DND-41 (cell line): ENCODE results near the gene CXorf38.

Experiments
- EZH2 ChIP-seq: IDR thresholded peaks from 3 replicates; pipeline ENCODE4 v1.6.1; 2012; ENCODE audit warnings: borderline replicate concordance, low read depth, mild to moderate bottlenecking, moderate library complexity, low read length, inconsistent platforms; ENCODE audit not compliant: severe bottlenecking
- TF ChIP-seq, protein P1 (sequence below): IDR thresholded peaks from 2 replicates; pipeline ENCODE4 v1.5.1; 2012; ENCODE audit warnings: borderline replicate concordance, low read length, moderate library complexity, mild to moderate bottlenecking; ENCODE audit not compliant: poor library complexity, severe bottlenecking; ENCODE audit errors: extremely low read depth

DNA sequence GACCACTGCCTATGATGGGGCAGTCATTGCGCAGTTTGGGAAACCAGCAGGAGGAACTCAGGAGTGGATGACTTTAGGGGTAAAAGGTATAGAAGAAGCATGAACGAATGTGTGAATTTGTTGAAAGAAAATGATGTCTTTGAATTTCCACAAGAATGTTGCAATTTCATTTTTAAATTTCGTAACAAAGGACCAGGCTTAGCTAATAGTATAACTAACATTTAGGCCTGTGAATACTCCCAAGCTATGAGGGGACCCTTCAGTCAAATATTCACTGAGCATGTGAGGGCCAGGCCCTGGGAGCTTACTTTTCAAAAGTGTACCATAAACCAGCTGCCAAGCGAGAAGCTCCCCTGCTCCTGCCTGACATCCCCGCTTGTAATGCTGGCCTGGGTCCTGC, 18.9 kb downstream of the CXorf38 start:
- TF ChIP-seq, protein P1, sequence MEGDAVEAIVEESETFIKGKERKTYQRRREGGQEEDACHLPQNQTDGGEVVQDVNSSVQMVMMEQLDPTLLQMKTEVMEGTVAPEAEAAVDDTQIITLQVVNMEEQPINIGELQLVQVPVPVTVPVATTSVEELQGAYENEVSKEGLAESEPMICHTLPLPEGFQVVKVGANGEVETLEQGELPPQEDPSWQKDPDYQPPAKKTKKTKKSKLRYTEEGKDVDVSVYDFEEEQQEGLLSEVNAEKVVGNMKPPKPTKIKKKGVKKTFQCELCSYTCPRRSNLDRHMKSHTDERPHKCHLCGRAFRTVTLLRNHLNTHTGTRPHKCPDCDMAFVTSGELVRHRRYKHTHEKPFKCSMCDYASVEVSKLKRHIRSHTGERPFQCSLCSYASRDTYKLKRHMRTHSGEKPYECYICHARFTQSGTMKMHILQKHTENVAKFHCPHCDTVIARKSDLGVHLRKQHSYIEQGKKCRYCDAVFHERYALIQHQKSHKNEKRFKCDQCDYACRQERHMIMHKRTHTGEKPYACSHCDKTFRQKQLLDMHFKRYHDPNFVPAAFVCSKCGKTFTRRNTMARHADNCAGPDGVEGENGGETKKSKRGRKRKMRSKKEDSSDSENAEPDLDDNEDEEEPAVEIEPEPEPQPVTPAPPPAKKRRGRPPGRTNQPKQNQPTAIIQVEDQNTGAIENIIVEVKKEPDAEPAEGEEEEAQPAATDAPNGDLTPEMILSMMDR: no peak
- no peak for TF ChIP-seq EZH2
